CD4-positive, alpha-beta T cell (primary cell): ENCODE measurements around the gene MAPK13. TPM values are rescaled to one million over a fixed set of nuclear protein-coding genes. Genes with fewer than 3 reads are reported as not detected.
A peak's percentile ranks its signal among the peaks of the same experiment; 100 is the strongest.

Experiments
- ATAC-seq: fragments of 200-7000 bp; cut with Tn5 transposase; one replicate; pipeline ENCODE4 v1.10.0; 2022; ENCODE audit warnings: mild to moderate bottlenecking; ENCODE audit not compliant: poor library complexity
- CTCF ChIA-PET: fragments of 350-600 bp; sonication (Branson Sonifier 250); formaldehyde crosslinking; loops from one replicate; lab custom pipeline; 2021; ENCODE audit warnings: antibody characterized with exemption, inconsistent platforms; lab: Charles Lee
- POLR2A ChIA-PET: fragments of 350-600 bp; sonication (Branson Sonifier 250); formaldehyde crosslinking; loops from one replicate; lab custom pipeline; 2021; ENCODE audit warnings: antibody characterized with exemption, inconsistent platforms; lab: Charles Lee
- DNase-seq, 14 experiments: peaks; one replicate each; pipeline ENCODE4 v3.0.0-alpha.2; 2013 to 2020; ENCODE audit warnings: mixed read lengths in 2 of 14
- H3K27ac ChIP-seq, 2 donors: one replicate each; pipeline versions ENCODE4 v1.5.1 to v1.7.0; 2013; ENCODE audit warnings: low read length in 2 of 2, low read depth in 1 of 2, mild to moderate bottlenecking in 1 of 2
- H3K27me3 ChIP-seq, 2 experiments: 1 replicate in 1 of 2; 2 replicates in 1 of 2; pipeline versions ENCODE4 v1.6.1 to v1.7.0; 2013; ENCODE audit warnings: low read length in 2 of 2, control low read depth in 1 of 2, mild to moderate bottlenecking in 1 of 2, moderate library complexity in 1 of 2; ENCODE audit not compliant: insufficient read depth in 2 of 2, control insufficient read depth in 1 of 2
- H3K36me3 ChIP-seq: one replicate; pipeline ENCODE4 v1.6.1; 2013; ENCODE audit warnings: low read length, control low read depth; ENCODE audit not compliant: insufficient read depth
- H3K4me1 ChIP-seq: one replicate; pipeline ENCODE4 v1.6.1; 2013; ENCODE audit warnings: low read length, control low read depth; ENCODE audit not compliant: insufficient read depth
- H3K4me3 ChIP-seq: one replicate; pipeline ENCODE4 v1.5.1; 2013; ENCODE audit warnings: mild to moderate bottlenecking, low read length, moderate library complexity
- H3K9me3 ChIP-seq, 2 experiments: 1 replicate in 1 of 2; 2 replicates in 1 of 2; pipeline versions ENCODE4 v1.6.1 to v1.7.0; 2013; ENCODE audit warnings: low read length in 2 of 2, mild to moderate bottlenecking in 2 of 2, control low read depth in 1 of 2, moderate library complexity in 1 of 2; ENCODE audit not compliant: control insufficient read depth in 1 of 2, insufficient read depth in 1 of 2
- H3K27ac Mint-ChIP-seq: one replicate; pipeline ENCODE4 v1.8.0; 2020; ENCODE audit warnings: mixed read lengths
- H3K27me3 Mint-ChIP-seq: one replicate; pipeline ENCODE4 v1.8.0; 2021; ENCODE audit warnings: mixed read lengths
- H3K36me3 Mint-ChIP-seq: one replicate; pipeline ENCODE4 v1.8.0; 2021; ENCODE audit warnings: low read depth, mixed read lengths
- H3K4me1 Mint-ChIP-seq: one replicate; pipeline ENCODE4 v1.8.0; 2021; ENCODE audit warnings: low read depth, mixed read lengths
- H3K4me3 Mint-ChIP-seq: one replicate; pipeline ENCODE4 v1.8.0; 2020; ENCODE audit warnings: mild to moderate bottlenecking, mixed read lengths
- H3K9me3 Mint-ChIP-seq: one replicate; pipeline ENCODE4 v1.8.0; 2020; ENCODE audit warnings: mixed read lengths
- intact Hi-C, 2 experiments: fragments of 100-400 bp; cut with DNase I in 1 of 2; cut with micrococcal nuclease in 1 of 2; formaldehyde crosslinking; loops; one replicate each; pipeline versions ENCODE4 v1.15.1 to v1.9.0; 2023 to 2025; cut with DNase I, micrococcal nuclease
- total RNA-seq, 174 experiments: library from RNA in 2 of 174; stranded (reverse) in 2 of 174; gene quantifications; one replicate each; pipeline ENCODE4 v1.2.3 and lab custom pipeline; 2021 to 2026
- TF ChIP-seq, protein P1 (sequence below): fragments of 200-600 bp; IDR thresholded peaks from one replicate; pipeline ENCODE4 v1.8.0; 2022; ENCODE audit warnings: antibody characterized with exemption, mild to moderate bottlenecking

The MAPK13 gene
- total RNA-seq, 2 experiments from 2014 or later: 58.5 to 63.5 TPM

GRCh38 chr6:36102853-36103252 lies 27.5 kb upstream of the MAPK13 start:
- H3K27me3 Mint-ChIP-seq: no peaks in the 10 kb centered on the region
- intact Hi-C loops: no loop called here
- CTCF ChIA-PET: interaction anchor here (0.8 to 1.0 kb wide), 2 partner anchors 27 to 94 kb away, joined by 3 read pairs; partner anchors contain the start of gene MAPK13
- H3K9me3 Mint-ChIP-seq: no peaks in the 10 kb centered on the region
- POLR2A ChIA-PET: interaction anchor here (1.2 to 3.1 kb wide), 4 partner anchors 18 to 92 kb away, joined by 3 to 15 read pairs (median 4); partner anchors contain the start of gene MAPK14
- no peak overlapping the region for H3K4me3 ChIP-seq
- no peaks in the 10 kb centered on the region for H3K9me3 ChIP-seq
- H3K36me3 ChIP-seq: peaks cover 42% of the 10 kb centered on the region
- peaks cover 57% of the 10 kb centered on the region for H3K4me1 Mint-ChIP-seq
- no peak overlapping the region for H3K27ac ChIP-seq
- peaks cover 46% of the 10 kb centered on the region for H3K36me3 Mint-ChIP-seq
- DNase-seq (no peak), ATAC-seq (no peak)
- no peak overlapping the region for H3K4me3 Mint-ChIP-seq
- H3K27me3 ChIP-seq: no peaks in the 10 kb centered on the region
- peaks cover 25% of the 10 kb centered on the region for H3K4me1 ChIP-seq
- TF ChIP-seq, protein P1, sequence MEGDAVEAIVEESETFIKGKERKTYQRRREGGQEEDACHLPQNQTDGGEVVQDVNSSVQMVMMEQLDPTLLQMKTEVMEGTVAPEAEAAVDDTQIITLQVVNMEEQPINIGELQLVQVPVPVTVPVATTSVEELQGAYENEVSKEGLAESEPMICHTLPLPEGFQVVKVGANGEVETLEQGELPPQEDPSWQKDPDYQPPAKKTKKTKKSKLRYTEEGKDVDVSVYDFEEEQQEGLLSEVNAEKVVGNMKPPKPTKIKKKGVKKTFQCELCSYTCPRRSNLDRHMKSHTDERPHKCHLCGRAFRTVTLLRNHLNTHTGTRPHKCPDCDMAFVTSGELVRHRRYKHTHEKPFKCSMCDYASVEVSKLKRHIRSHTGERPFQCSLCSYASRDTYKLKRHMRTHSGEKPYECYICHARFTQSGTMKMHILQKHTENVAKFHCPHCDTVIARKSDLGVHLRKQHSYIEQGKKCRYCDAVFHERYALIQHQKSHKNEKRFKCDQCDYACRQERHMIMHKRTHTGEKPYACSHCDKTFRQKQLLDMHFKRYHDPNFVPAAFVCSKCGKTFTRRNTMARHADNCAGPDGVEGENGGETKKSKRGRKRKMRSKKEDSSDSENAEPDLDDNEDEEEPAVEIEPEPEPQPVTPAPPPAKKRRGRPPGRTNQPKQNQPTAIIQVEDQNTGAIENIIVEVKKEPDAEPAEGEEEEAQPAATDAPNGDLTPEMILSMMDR: no peak
- peak overlapping the region; percentile 89 for H3K27ac Mint-ChIP-seq

GRCh38 chr6:36104836-36105235 lies 25.5 kb upstream of the MAPK13 start:
- Histone ChIP-seq H3K9me3 (no peaks in the 10 kb centered on the region), H3K27ac (no peak overlapping the region), H3K4me3 (no peak overlapping the region), H3K36me3 (peaks cover 53% of the 10 kb centered on the region), H3K27me3 (no peaks in the 10 kb centered on the region), H3K4me1 (peaks cover 31% of the 10 kb centered on the region)
- Mint-ChIP-seq H3K4me1 (peaks cover 57% of the 10 kb centered on the region), H3K4me3 (no peak overlapping the region), H3K9me3 (no peaks in the 10 kb centered on the region), H3K36me3 (peaks cover 65% of the 10 kb centered on the region), H3K27me3 (no peaks in the 10 kb centered on the region), H3K27ac (peak overlapping the region; percentile 66)
- CTCF ChIA-PET: interaction anchor here (0.8 to 1.7 kb wide), 3 partner anchors 10 to 11 kb away, joined by 3 to 5 read pairs (median 4); no protein-coding TSS in a partner anchor
- POLR2A ChIA-PET: interaction anchor here (0.6 to 3.1 kb wide), 7 partner anchors 10 to 1393 kb away, joined by 3 to 15 read pairs (median 4); no protein-coding TSS in a partner anchor
- DNase-seq (no peak), ATAC-seq (no peak)
- TF ChIP-seq, protein P1: no peak
- intact Hi-C loops: no loop called here

- peak in 10 of 14 experiments; percentile 20 to 84 (median 47) for DNase-seq
Observed at GRCh38 chr6:36109092-36109491, 21.2 kb upstream of the MAPK13 start.

More at GRCh38 chr6:36109092-36109491, 21.2 kb upstream of the MAPK13 start:
- peak; percentile 94 for ATAC-seq
- Histone ChIP-seq H3K9me3 (no peaks in the 10 kb centered on the region), H3K27me3 (no peaks in the 10 kb centered on the region), H3K4me1 (peaks cover 34% of the 10 kb centered on the region), H3K27ac (peak overlapping the region; percentile 56 to 58), H3K36me3 (peaks cover 49% of the 10 kb centered on the region), H3K4me3 (no peak overlapping the region)
- peaks cover 64% of the 10 kb centered on the region for H3K36me3 Mint-ChIP-seq
- no peaks in the 10 kb centered on the region for H3K9me3 Mint-ChIP-seq
- intact Hi-C loops: loop anchor here in 1 of 2 experiments (1.0 kb wide), 1 partner anchor 11 kb away; no protein-coding TSS in a partner anchor
- no peaks in the 10 kb centered on the region for H3K27me3 Mint-ChIP-seq
- TF ChIP-seq, protein P1: no peak
- ChIA-PET POLR2A (interaction anchor here (0.6 to 5.3 kb wide), 11 partner anchors 9 to 88 kb away, joined by 3 to 53 read pairs (median 7); partner anchors contain the start of genes BRPF3, MAPK13 and MAPK14), CTCF (interaction anchor here (0.7 to 1.4 kb wide), 5 partner anchors 10 to 81 kb away, joined by 3 to 4 read pairs (median 3); partner anchors contain the start of gene MAPK14)
- H3K27ac Mint-ChIP-seq: peak overlapping the region; percentile 93
- peaks cover 50% of the 10 kb centered on the region for H3K4me1 Mint-ChIP-seq
- H3K4me3 Mint-ChIP-seq: peak overlapping the region; percentile 0
